Measurements from ENCODE around the gene CUL9.

Gene CUL9

DNA sequence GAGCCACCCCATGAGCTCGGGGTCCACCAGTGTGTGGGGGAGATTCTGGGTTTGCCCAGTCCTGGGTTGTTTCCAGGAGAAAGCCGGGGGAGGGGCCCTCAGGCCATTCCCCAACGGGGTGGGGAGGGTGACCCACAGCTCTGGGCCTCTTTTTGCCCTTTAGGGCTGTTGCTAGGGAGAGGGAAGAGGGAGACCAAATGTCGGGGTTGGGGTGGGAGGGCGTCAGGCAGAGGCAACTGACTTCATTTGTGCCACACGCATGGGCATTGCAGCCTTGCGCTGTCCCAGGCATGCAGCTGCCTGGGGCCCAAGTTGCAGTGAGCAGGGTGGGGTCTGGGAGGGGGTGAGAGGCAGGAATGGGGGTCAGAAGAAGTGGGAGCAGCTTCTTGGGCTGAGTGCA is 1.9 kb upstream of the CUL9 start:
- H3K27ac Mint-ChIP-seq: no peak overlapping the region
- no peaks in the 10 kb centered on the region for H3K27me3 Mint-ChIP-seq (ENCODE audit: low read depth)
- H3K9me3 Mint-ChIP-seq: no peaks in the 10 kb centered on the region
- no peak overlapping the region for H3K4me3 Mint-ChIP-seq
- DNase-seq (ENCODE audit: low spot score): no peak
- H3K36me3 Mint-ChIP-seq (ENCODE audit: low read depth): peaks cover 46% of the 10 kb centered on the region
- H3K4me1 Mint-ChIP-seq (ENCODE audit: low read depth): peaks cover 35% of the 10 kb centered on the region

DNA sequence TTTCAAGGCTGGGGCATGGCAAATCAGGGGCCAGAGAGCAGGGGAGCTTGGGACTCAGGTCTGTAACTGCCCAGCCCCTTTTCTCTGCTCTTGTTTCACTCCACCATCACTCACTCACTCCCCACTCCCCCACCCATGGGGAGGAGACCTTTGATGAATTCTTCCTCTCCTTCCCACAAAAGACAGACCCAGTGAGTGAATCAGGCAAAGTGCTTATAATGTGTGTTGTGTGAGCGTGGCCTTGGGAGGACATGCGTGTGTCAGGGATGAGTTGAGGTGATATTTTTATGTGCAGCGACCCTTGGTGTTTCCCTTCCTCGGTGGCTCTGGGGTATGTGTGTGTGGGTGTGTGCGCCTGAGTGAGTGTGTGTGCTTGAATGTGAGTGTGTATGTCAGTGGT is 1.0 kb upstream of the CUL9 start:
- Mint-ChIP-seq H3K4me1 (ENCODE audit: low read depth) (peaks cover 36% of the 10 kb centered on the region), H3K27me3 (ENCODE audit: low read depth) (no peaks in the 10 kb centered on the region), H3K36me3 (ENCODE audit: low read depth) (peaks cover 40% of the 10 kb centered on the region), H3K4me3 (peak overlapping the region; percentile 95), H3K9me3 (no peaks in the 10 kb centered on the region), H3K27ac (peak overlapping the region; percentile 53)
- no peak for DNase-seq (ENCODE audit: low spot score)

DNA sequence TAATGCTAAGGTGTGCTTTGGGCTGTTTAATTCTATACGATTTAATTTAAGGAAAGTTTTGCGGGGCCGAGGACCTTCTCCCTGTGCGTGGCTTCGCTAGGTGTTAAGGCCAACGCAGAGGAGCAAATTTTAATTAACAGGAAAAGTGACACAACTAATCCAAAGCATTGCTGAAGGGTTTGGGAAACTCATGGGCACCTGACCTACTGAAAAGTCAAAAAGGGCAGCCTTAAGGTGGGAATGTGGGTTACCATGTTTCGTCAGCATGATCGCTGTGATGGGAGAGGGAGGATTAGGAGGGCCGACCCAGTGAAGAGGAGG is 415 bp upstream of the CUL9 start:
- H3K36me3 Mint-ChIP-seq (ENCODE audit: low read depth): peaks cover 39% of the 10 kb centered on the region
- H3K27ac Mint-ChIP-seq: peak overlapping the region; percentile 83
- no peaks in the 10 kb centered on the region for H3K27me3 Mint-ChIP-seq (ENCODE audit: low read depth)
- no peaks in the 10 kb centered on the region for H3K9me3 Mint-ChIP-seq
- DNase-seq (ENCODE audit: low spot score): no peak
- H3K4me3 Mint-ChIP-seq: peak overlapping the region; percentile 95
- H3K4me1 Mint-ChIP-seq (ENCODE audit: low read depth): peaks cover 38% of the 10 kb centered on the region

DNA sequence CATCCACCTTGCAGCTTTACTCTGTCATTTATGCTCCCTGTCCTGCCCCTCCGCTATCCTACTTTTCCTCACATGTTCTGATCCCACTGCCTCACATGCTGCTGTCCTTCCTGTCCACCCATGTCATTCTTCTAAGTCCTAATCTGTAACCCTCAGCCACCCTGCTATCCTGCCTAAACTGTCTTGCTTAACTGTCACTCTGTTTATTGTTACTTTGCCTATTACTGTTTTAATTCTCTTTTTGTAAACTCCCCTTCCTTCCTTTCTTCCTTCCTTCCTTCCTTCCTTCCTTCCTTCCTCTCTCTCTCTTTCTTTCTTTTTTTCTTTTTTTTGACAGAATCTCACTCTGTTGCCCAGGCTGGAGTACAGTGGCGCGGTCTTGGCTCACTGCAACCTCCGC is 1.4 kb downstream of the CUL9 start:
- no peaks in the 10 kb centered on the region for H3K27me3 Mint-ChIP-seq (ENCODE audit: low read depth)
- H3K9me3 Mint-ChIP-seq: no peaks in the 10 kb centered on the region
- no peak for DNase-seq (ENCODE audit: low spot score)
- H3K4me3 Mint-ChIP-seq: peak overlapping the region; percentile 95
- H3K27ac Mint-ChIP-seq: peak overlapping the region; percentile 83
- H3K36me3 Mint-ChIP-seq (ENCODE audit: low read depth): peaks cover 30% of the 10 kb centered on the region
- H3K4me1 Mint-ChIP-seq (ENCODE audit: low read depth): peaks cover 38% of the 10 kb centered on the region

DNA sequence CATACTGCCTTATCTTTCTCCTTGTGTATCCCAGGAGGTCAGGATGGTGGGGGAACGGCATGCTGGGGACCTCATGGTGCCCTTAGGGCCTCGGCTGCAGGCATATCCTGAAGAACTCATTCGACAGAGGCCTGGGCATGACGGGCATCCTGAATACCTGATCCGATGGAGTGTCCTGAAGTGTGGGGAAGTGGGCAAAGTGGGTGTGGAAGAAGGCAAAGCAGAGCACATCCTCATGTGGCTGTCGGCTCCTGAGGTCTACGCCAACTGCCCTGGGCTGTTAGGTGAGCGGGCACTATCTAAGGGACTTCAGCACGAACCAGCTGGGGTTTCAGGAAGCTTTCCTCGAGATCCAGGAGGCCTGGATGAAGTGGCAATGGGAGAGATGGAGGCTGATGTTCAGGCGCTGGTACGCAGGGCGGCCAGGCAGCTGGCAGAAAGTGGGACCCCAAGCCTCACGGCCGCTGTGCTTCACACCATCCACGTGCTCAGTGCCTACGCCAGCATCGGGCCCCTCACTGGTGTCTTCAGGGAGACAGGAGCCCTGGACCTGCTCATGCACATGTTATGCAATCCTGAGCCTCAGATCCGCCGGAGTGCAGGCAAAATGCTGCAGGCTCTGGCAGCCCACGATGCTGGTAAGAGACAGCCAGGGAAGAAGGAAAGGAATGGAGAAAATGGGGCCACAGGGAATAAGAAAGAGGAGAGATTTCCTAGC is 2.4 kb downstream of the CUL9 start:
- Mint-ChIP-seq H3K4me1 (ENCODE audit: low read depth) (peaks cover 38% of the 10 kb centered on the region), H3K36me3 (ENCODE audit: low read depth) (peaks cover 24% of the 10 kb centered on the region), H3K9me3 (no peaks in the 10 kb centered on the region), H3K27ac (no peak overlapping the region), H3K4me3 (peak overlapping the region; percentile 45), H3K27me3 (ENCODE audit: low read depth) (no peaks in the 10 kb centered on the region)
- DNase-seq (ENCODE audit: low spot score): no peak

DNA sequence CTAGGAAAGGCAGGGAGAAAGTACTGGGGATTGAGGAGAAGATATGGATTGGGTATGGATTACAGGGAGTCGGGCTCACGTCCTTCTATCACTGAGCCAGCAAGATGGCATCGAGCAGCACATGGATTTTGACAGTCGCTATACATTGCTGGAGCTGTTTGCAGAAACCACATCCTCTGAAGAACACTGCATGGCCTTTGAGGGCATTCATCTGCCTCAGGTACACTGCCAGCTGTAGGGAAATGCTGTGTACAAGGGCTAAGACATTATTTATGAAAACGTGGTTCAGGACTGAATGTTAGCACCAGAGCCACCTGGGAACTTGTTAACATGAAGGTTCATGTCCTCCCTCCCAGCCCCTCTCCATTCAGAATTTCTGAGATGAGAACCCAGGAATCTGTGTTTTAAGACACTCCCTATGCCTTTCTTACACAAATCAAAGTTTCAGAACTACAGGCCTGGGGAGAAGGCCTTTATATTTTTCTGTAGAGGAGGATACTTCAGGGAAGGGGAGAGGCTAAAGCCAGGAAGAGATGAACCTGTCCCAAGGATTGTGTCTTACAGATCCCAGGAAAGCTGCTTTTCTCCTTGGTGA is 3.5 kb downstream of the CUL9 start:
- Mint-ChIP-seq H3K27ac (peak overlapping the region; percentile 72), H3K4me3 (peak overlapping the region; percentile 25), H3K27me3 (ENCODE audit: low read depth) (no peaks in the 10 kb centered on the region), H3K4me1 (ENCODE audit: low read depth) (peaks cover 38% of the 10 kb centered on the region), H3K9me3 (no peaks in the 10 kb centered on the region), H3K36me3 (ENCODE audit: low read depth) (peaks cover 26% of the 10 kb centered on the region)
- DNase-seq (ENCODE audit: low spot score): no peak

DNA sequence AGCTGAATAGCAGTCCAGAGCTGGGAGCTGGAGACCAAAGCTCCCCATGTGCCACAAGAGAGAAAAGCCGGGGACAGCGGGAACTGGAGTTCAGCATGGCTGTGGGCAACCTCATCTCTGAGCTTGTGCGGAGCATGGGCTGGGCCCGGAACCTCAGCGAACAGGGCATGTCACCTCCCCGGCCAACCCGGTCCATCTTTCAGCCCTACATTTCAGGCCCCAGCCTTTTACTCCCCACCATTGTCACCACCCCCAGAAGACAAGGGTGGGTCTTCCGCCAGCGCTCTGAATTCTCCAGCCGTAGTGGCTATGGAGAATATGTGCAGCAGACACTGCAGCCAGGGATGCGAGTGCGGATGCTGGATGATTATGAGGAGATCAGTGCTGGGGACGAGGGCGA is 4.0 kb downstream of the CUL9 start:
- DNase-seq (ENCODE audit: low spot score): no peak
- H3K36me3 Mint-ChIP-seq (ENCODE audit: low read depth): peaks cover 26% of the 10 kb centered on the region
- H3K27me3 Mint-ChIP-seq (ENCODE audit: low read depth): no peaks in the 10 kb centered on the region
- H3K4me3 Mint-ChIP-seq: no peak overlapping the region
- H3K9me3 Mint-ChIP-seq: no peaks in the 10 kb centered on the region
- H3K4me1 Mint-ChIP-seq (ENCODE audit: low read depth): peaks cover 40% of the 10 kb centered on the region
- peak overlapping the region; percentile 19 for H3K27ac Mint-ChIP-seq

DNA sequence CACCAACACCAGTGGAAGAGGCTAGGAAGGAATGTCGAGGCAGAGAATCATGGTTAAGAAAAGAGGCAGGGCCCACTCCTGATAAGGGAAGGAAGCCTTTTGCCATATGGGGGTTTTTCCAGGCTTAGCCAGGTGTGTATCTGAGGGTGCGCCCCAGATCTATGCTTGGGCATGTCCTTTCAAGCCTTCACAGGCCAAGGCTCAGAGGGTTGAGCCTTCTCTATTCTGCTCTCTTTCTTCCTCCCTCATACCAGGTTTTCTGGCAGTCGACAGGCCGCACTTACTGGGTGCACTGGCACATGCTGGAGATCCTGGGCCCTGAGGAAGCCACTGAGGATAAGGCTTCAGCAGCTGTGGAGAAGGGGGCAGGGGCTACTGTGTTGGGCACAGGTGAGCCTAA is 4.7 kb downstream of the CUL9 start:
- Mint-ChIP-seq H3K9me3 (no peaks in the 10 kb centered on the region), H3K27me3 (ENCODE audit: low read depth) (no peaks in the 10 kb centered on the region), H3K4me1 (ENCODE audit: low read depth) (peaks cover 34% of the 10 kb centered on the region), H3K27ac (peak overlapping the region; percentile 19), H3K4me3 (no peak overlapping the region), H3K36me3 (ENCODE audit: low read depth) (peaks cover 23% of the 10 kb centered on the region)
- DNase-seq (ENCODE audit: low spot score): no peak

DNA sequence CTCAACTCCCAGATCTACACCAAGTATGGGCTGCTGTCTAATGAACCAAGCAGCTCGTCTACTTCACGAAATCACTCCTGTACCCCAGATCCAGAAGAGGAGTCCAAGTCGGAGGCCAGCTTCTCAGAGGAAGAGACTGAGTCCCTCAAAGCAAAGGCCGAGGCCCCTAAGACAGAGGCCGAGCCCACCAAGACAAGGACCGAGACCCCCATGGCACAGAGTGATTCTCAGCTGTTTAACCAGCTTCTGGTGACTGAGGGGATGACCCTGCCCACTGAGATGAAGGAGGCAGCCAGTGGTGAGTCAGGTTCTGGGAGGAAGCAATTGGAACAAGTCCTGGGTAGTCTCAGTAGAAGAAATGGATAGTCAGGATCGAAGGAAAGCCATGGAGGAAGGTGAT is 5.8 kb downstream of the CUL9 start:
- Mint-ChIP-seq H3K4me3 (no peak overlapping the region), H3K4me1 (ENCODE audit: low read depth) (peaks cover 30% of the 10 kb centered on the region), H3K36me3 (ENCODE audit: low read depth) (peaks cover 18% of the 10 kb centered on the region), H3K9me3 (no peaks in the 10 kb centered on the region), H3K27ac (no peak overlapping the region), H3K27me3 (ENCODE audit: low read depth) (no peaks in the 10 kb centered on the region)
- no peak for DNase-seq (ENCODE audit: low spot score)

DNA sequence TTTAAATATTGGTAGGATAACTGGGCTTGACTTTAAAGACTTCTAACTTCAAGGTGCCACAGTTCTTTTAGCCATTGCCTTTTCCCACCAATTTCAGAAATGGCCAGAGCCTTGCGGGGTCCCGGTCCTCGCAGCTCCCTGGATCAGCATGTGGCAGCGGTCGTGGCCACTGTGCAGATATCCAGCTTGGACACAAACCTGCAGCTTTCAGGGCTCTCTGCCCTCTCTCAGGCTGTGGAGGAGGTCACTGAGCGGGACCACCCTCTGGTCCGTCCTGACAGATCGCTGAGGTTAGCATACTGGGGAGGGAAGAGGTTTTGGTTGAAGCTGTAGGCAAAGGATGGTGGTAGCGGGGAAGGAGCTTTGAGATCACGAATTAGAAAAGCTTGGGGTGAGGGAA is 6.4 kb downstream of the CUL9 start:
- Mint-ChIP-seq H3K4me1 (ENCODE audit: low read depth) (peaks cover 24% of the 10 kb centered on the region), H3K36me3 (ENCODE audit: low read depth) (peaks cover 18% of the 10 kb centered on the region), H3K27ac (no peak overlapping the region), H3K27me3 (ENCODE audit: low read depth) (no peaks in the 10 kb centered on the region), H3K9me3 (no peaks in the 10 kb centered on the region), H3K4me3 (no peak overlapping the region)
- no peak for DNase-seq (ENCODE audit: low spot score)

DNA sequence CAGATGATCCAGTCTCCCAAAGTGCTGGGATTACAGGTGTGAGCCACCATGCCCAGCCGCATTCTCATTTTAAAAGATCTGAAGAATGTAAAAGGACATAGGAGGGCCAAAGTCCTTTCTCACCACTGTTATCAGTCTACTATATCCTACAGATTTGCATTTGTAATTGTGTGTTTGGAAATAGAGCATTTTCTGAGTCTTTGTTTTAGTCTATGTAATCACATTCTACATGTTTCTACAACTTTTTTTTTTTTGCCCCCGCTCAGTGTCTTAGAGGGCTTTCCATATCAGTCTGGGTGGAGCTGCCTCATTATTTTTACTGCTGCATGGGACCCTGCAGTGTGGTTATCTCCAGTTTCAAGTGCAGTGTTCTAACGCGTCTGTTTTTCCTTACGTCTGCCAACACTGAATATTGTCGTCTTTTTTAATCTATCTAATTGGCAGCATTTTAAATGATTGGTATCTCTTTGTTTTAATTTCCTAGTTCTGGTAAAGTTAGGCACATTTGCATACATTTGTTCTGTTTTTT is 7.8 kb downstream of the CUL9 start:
- H3K4me3 Mint-ChIP-seq: no peak overlapping the region
- no peaks in the 10 kb centered on the region for H3K9me3 Mint-ChIP-seq
- H3K36me3 Mint-ChIP-seq (ENCODE audit: low read depth): peaks cover 13% of the 10 kb centered on the region
- H3K4me1 Mint-ChIP-seq (ENCODE audit: low read depth): peaks cover 13% of the 10 kb centered on the region
- DNase-seq (ENCODE audit: low spot score): no peak
- no peaks in the 10 kb centered on the region for H3K27me3 Mint-ChIP-seq (ENCODE audit: low read depth)
- no peak overlapping the region for H3K27ac Mint-ChIP-seq

DNA sequence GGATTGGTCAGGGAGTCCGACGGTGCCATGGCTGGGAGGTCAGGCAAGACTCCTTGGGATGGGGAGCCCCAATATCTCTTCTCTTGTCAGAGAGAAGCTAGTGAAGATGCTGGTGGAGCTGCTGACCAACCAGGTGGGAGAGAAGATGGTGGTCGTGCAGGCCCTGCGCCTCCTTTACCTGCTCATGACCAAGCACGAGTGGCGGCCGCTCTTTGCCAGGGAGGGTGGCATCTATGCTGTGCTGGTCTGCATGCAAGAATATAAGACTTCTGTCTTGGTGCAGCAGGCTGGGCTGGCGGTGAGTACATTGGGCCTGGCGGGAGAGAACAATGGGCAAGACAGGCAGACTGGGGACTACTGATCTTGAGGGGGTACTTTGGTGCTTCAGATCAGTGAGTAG is 10.9 kb downstream of the CUL9 start:
- Mint-ChIP-seq H3K4me1 (ENCODE audit: low read depth) (peaks cover 2% of the 10 kb centered on the region), H3K36me3 (ENCODE audit: low read depth) (peaks cover 10% of the 10 kb centered on the region), H3K9me3 (no peaks in the 10 kb centered on the region), H3K27ac (no peak overlapping the region), H3K4me3 (no peak overlapping the region), H3K27me3 (ENCODE audit: low read depth) (no peaks in the 10 kb centered on the region)
- no peak for DNase-seq (ENCODE audit: low spot score)

DNA sequence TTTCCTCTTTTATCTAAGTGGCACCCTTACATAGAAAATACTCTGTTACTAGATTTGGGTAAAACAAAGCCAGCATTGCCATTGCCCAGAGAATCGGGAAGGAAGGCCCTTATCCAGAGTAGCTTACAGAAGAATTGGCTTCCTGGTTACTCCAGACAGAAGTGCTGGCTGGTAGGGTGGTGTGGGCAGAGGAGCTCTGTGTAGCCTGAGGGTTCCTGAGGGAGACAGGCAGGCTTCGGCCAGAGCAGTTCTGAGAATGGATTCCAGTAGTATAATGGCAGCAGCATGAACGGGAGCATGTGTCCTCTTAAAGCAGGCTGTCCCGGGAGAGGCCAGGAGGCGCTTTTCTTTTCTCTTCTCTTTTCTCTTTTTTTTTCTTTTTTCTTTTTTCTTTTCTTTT is 11.9 kb downstream of the CUL9 start:
- no peak for DNase-seq (ENCODE audit: low spot score)
- Mint-ChIP-seq H3K27me3 (ENCODE audit: low read depth) (no peaks in the 10 kb centered on the region), H3K27ac (no peak overlapping the region), H3K9me3 (no peaks in the 10 kb centered on the region), H3K4me3 (no peak overlapping the region), H3K4me1 (ENCODE audit: low read depth) (peaks cover 2% of the 10 kb centered on the region), H3K36me3 (ENCODE audit: low read depth) (peaks cover 10% of the 10 kb centered on the region)

DNA sequence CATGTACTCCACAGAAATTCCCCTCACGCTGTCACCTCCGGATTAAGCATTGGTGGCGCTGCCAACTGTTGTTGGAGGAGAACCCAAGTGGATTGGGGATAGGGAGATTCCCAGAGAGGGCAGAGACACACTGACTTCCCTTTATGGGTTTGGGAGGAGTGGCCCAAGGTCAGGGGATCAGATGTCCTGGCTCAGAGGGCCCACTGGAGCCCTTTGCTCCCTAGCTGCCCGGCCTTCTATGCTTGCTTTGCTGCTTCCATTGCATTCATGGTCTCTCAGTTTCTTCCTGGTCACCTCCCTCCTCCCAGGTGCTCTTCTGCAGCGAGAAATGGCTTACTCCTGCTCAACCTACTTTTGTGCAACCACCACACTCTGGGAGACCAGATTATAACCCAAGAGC is 14.3 kb downstream of the CUL9 start:
- Mint-ChIP-seq H3K4me3 (no peak overlapping the region), H3K4me1 (ENCODE audit: low read depth) (no peaks in the 10 kb centered on the region), H3K27me3 (ENCODE audit: low read depth) (no peaks in the 10 kb centered on the region), H3K9me3 (no peaks in the 10 kb centered on the region), H3K36me3 (ENCODE audit: low read depth) (peaks cover 16% of the 10 kb centered on the region), H3K27ac (no peak overlapping the region)
- no peak for DNase-seq (ENCODE audit: low spot score)

DNA sequence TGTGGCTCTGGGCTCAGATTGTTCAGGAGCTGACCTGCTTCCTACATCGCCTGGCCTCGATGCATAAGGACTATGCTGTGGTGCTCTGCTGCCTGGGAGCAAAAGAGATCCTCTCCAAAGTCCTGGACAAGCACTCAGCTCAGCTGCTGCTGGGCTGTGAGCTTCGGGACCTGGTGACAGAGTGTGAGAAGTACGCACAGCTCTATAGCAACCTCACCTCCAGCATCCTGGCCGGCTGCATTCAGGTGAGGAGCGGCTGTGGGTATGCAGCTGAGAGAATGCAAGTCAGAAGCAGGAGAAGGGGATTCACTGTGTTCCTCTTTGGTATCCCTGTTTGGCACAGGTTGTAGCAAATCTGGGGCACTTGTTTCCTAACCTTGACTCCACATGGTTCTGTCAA is 17.9 kb downstream of the CUL9 start:
- no peak for DNase-seq (ENCODE audit: low spot score)
- H3K9me3 Mint-ChIP-seq: no peaks in the 10 kb centered on the region
- no peak overlapping the region for H3K4me3 Mint-ChIP-seq
- H3K27me3 Mint-ChIP-seq (ENCODE audit: low read depth): no peaks in the 10 kb centered on the region
- no peak overlapping the region for H3K27ac Mint-ChIP-seq
- H3K36me3 Mint-ChIP-seq (ENCODE audit: low read depth): peaks cover 20% of the 10 kb centered on the region
- no peaks in the 10 kb centered on the region for H3K4me1 Mint-ChIP-seq (ENCODE audit: low read depth)

All from T-helper 2 cell treated with Interferon-gamma antibody and Interleukin-4, amounts not matched to agents 5 μg/mL and 100 μg/mL, for 36 hours (primary cell).